ENCODE results near the gene OGFOD3.
"Not testable (repeated sequence)": the region's sequence is repeated elsewhere in the genome, so short reads cannot be mapped to it uniquely, and the experiment has no call there.

OGFOD3 gene

GRCh38 chr17:82435103-82435502 is 16.7 kb upstream of the OGFOD3 start:
- DNase-seq (ENCODE audit: extremely low read depth in 1 of 2, low read depth in 1 of 2), result no peak

- no peak for DNase-seq (ENCODE audit: extremely low read depth in 1 of 2, low read depth in 1 of 2)
Observed at GRCh38 chr17:82434216-82434565, 15.8 kb upstream of the OGFOD3 start.

DNA sequence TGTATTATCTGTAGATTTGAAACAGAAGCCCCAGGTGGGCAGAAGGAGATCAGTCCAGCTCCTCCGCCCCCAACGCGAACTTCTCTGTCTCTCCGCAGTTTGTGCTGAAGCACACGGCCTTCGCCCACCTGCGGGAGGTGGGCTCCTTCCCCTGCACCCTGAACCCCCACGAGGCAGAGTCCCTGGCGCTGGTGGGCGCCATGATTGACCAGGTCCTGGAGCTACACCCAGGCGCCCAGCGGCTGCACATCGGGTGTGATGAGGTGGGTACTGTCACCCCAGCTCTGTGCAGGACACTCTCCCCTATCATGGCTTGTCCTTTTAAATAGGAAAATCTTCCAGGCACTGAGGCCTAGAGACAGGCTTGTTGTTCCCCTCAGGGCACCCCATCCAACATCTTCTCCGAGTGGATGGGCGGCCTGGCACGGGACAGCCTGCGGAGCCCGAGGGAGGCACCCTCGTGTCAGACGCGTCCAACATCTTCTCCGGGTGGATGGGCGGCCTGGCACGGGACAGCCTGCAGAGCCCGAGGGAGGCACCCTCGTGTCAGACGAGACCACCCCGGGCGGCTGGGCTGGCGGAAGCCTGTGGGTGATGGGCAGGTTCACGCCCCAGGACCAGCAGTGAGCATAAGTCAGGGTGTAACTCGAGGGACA is 15.3 kb upstream of the OGFOD3 start:
- no peak for DNase-seq (ENCODE audit: extremely low read depth in 1 of 2, low read depth in 1 of 2)

GRCh38 chr17:82432017-82432416 is 13.6 kb upstream of the OGFOD3 start:
- DNase-seq (ENCODE audit: extremely low read depth in 1 of 2, low read depth in 1 of 2), result no peak

DNA sequence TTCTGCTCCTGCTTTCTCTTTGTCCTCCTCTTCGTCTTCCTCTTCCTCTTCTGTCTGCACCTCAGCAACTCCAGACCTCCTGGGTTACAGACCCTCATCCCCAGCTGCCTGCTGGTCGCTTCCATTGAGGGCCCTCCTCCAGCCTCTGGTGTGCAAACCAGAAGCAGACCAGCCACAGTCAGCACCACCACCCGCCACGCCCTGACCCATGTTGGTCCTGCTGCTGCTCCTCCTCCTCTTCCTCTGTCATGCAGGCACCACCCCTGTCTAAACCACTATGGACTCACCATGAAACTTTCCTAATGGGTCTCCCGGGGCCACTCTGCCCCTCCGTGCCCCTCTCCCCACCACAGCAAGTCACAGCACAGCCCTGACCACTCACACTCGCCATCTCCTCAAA is 11.4 kb upstream of the OGFOD3 start:
- DNase-seq (ENCODE audit: extremely low read depth in 1 of 2, low read depth in 1 of 2), result no peak

- no peak for DNase-seq (ENCODE audit: extremely low read depth in 1 of 2, low read depth in 1 of 2)
Observed at GRCh38 chr17:82428546-82428945, 10.2 kb upstream of the OGFOD3 start.

DNA sequence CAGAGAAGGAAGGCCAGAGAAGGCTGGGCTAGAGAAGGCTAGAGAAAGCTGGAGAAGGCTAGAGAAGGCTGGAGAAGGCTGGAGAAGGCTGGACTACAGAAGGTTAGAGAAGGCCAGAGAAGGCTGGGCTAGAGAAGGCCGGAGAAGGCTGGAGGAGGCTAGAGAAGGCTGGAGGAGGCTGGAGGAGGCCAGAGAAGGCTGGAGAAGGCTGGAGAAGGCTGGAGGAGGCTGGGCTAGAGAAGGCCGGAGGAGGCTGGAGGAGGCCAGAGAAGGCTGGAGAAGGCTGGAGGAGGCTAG is 6.4 kb upstream of the OGFOD3 start:
- no peak for DNase-seq (ENCODE audit: extremely low read depth in 1 of 2, low read depth in 1 of 2)

DNA sequence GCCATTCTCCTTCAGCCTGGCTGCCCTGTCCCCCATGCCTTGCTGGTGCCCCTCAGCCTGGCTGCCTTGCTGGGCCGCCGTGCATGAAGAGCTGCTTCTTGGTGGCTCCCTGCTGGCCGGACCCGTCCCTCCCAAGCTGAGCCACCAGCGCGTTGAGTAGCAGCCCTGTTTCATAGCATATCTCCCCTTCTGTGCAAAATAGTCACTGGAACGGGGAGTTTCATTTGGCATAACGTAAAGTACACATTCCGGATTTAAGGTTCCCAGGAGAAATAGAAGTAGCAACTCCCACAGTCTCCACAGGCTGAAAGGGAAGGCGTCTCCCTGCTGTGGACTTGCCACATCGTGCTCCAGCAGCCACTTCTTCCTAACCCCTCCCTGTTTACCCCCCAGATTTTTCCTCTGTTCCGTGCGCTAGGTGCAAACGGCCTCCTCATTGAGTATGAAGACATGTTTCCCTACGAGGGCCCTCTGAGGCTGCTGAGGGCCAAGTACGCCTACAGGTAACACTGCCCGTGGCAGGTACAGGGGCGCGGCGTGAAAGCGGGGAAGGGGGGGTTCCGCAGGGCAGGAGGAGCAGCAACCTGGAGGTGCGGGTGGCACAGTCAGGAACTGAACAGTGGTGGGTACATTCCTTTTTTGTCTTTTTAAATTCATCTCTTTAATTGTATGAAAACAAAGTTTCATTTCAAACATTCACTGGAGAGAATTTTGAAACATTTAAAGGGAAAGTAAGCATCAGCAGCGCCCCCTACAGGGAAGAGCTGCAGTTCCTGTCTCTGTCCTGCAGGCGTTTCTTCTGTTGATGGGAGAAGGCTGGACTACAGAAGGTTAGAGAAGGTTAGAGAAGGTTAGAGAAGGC is 5.8 kb upstream of the OGFOD3 start:
- peak in 1 of 2 donors; percentile 38 for DNase-seq (ENCODE audit: extremely low read depth in 1 of 2, low read depth in 1 of 2)

DNA sequence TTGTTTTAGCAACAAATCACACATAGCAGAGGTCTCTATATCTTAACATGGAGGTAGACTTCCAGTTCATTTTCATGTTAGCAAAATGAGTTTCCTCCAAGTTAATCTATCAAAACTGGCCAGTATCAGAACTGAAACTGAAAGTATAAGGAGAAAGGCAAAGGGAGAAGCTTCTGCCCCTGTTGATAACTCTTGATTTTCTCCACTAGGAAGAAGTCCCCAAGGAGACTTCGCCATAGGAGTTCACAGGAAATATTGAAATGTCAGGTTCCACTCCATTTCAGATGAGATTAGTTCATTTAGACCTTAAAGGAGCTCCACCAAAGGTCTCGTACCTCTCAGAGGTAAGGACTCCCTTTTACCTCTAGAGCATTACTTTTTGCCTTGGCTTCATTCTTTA is 1.2 kb upstream of the OGFOD3 start:
- DNase-seq (ENCODE audit: extremely low read depth in 1 of 2, low read depth in 1 of 2), result no peak

- DNase-seq (ENCODE audit: extremely low read depth in 1 of 2, low read depth in 1 of 2), result no peak
Observed at GRCh38 chr17:82416771-82417170, 1.6 kb downstream of the OGFOD3 start.

- DNase-seq (ENCODE audit: extremely low read depth in 1 of 2, low read depth in 1 of 2), result no peak
Observed at GRCh38 chr17:82416264-82416663, 2.1 kb downstream of the OGFOD3 start.

GRCh38 chr17:82415786-82416185 is 2.6 kb downstream of the OGFOD3 start:
- DNase-seq (ENCODE audit: extremely low read depth in 1 of 2, low read depth in 1 of 2), result no peak

- no peak for DNase-seq (ENCODE audit: extremely low read depth in 1 of 2, low read depth in 1 of 2)
Observed at GRCh38 chr17:82415336-82415735, 3.0 kb downstream of the OGFOD3 start.

GRCh38 chr17:82414548-82415281 is 3.7 kb downstream of the OGFOD3 start:
- DNase-seq (ENCODE audit: extremely low read depth in 1 of 2, low read depth in 1 of 2), result peak; percentile 46 to 55

DNA sequence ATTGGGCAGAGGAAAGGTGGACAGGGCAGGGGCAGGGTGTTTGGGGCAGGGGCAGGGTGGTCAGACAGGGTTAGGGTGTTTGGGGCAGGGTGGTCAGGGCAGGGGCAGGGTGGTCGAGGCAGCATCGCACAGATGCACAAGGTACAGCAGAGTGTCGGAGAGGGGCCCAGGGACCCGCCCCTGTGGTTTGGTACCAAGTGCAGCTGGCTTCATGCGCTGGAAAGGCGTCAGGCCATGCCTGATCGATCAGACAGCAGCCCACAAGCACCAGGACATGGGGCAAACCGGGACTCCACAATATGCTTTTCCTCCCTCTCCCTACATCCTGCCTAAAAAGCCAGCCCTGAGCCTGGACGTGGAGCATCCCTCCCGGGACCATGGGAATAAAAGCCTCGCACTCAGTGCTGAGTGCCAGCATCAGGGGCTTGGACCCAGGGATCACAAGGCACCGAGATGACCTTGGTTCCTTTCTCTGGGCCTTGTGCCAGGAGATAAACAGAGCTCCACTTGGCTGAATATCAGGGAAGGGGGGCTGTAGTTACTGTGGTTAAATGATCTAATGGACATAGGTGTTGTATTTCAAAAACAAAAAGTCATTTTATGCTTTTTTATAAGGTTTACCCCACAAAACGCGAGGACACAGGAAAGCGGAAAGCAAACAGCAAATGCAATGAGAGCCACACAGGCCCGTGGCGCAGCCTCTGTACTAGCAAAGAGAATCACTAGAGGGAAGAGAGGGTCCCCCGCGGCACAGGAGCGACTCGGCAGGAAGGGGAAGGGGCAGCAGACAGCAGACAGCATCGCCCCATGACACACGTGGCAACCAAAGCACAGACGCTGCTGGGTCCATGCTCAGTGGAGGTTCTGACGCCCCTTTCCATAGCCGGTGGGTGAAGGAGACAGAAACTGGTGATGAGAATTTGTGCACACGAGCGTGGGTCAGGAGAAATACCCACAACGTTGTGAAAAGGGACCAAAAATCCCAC is 5.6 kb downstream of the OGFOD3 start:
- no peak for DNase-seq (ENCODE audit: extremely low read depth in 1 of 2, low read depth in 1 of 2)

- not testable (repeated sequence) for DNase-seq (ENCODE audit: extremely low read depth in 1 of 2, low read depth in 1 of 2)
Observed at GRCh38 chr17:82412081-82412480, 6.3 kb downstream of the OGFOD3 start.

DNA sequence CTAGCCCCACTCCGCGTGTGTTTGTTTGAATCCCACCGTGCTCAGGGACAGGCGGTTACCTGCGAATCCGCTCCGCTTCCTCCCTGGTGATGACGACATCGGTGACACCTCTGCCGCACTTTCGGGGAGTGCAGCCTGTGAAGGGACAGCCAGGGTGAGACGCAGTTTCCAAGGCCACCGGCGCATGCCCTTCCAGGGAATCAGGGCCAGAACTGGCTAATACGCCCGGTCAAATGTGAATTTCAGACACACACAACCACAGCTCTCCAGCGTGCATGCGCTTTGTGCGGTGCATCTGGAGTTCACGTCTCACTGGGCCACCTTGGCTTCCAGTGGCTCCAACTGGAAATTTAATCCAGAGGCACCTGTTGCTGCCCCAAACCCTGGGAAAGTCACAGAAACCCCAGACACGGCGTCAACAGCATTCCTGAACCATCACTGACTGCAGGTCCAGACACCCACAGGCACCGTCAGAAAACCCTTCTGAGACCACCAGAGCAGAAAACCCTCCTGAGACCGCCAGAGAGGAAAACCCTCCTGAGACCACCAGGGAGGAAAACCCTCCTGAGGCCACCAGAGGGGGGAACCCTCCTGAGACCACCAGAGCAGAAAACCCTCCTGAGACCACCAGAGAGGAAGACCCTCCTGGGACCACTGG is 6.9 kb downstream of the OGFOD3 start:
- DNase-seq (ENCODE audit: extremely low read depth in 1 of 2, low read depth in 1 of 2), result no peak

DNA sequence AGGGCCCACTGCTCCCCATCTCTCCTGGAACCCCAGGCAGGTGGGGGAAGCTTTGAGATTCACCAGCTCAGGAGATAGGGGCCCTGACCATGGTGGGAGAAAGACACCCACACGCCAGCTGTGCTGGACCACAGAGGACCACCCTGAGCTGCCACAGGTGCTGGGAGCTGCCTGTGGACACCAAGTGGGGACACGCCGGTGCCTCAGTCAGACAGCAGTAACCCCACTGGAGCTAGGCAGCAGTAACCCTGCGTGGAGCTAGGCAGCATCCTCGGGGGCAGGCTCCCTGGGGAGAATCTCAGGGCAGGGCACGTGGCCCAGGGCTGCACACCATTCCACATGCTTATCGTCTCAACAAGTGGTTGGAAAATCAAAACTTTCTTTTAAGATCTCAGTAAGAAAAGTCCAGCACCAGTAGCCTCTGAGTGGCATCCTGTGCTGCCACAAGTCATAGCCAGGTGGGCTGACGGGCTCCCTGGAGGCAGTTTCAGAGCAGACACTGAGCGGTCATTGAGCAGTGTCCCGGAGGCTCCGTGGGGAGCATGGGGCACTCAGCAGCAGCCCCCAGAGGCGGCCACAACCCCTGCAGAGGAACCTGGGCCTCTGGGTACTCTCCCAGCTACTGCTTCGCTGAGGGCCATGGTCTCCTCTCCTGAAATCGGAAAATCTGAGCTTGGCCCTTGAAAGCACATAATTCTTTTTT is 8.2 kb downstream of the OGFOD3 start:
- no peak for DNase-seq (ENCODE audit: extremely low read depth in 1 of 2, low read depth in 1 of 2)

DNA sequence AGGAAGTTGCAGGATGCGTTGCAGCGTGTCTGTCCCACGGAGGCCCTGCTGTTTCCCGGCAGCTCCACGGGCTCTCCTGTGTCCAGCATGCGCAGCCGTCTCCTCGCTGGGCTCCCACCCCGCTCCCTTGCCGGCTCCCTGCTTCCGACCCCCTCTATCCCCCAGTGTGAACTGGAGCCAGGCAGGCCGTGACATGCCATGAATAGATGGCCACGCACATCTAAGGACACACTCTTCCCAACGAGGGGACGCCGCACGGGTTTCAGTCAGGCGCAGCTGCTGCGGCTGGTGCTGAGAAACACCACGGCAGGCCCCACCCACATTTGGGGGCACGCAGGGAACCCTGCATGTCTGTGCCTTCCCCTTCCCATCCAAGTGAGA is 9.5 kb downstream of the OGFOD3 start:
- DNase-seq (ENCODE audit: extremely low read depth in 1 of 2, low read depth in 1 of 2), result no peak

Data from activated CD8-positive, alpha-beta memory T cell treated with anti-CD3 and anti-CD28 coated beads for 1 hour (primary cell).